GM21381 (cell line): ENCODE measurements around the gene TMEM129.

ENCODE experiments used
- ATAC-seq: cut with Tn5 transposase; IDR thresholded peaks from one replicate; pipeline ENCODE4 v1.9.1; 2021; ENCODE audit warnings: mild to moderate bottlenecking, moderate library complexity; ENCODE audit not compliant: unreplicated experiment

TMEM129 gene

DNA sequence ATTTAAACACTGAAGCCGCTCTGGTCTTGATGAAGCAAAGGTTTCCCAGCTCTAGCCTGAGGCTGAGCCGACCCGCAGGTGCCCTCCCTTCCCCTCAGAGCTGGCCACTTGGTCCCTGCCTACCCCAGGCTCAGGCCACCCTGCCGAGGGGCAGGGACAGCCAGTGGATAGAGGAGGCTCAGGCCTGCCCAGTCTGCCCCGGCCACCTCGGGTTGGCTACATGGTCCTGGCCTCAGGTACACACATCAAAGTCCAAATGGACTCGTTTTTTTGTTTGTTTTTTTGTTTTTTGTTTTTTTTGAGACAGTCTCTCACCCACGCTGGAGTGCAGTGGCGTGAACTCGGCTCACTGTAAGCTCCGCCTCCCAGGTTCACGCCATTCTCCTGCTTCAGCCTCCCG is 24.0 kb upstream of the TMEM129 start:
- no peak for ATAC-seq

DNA sequence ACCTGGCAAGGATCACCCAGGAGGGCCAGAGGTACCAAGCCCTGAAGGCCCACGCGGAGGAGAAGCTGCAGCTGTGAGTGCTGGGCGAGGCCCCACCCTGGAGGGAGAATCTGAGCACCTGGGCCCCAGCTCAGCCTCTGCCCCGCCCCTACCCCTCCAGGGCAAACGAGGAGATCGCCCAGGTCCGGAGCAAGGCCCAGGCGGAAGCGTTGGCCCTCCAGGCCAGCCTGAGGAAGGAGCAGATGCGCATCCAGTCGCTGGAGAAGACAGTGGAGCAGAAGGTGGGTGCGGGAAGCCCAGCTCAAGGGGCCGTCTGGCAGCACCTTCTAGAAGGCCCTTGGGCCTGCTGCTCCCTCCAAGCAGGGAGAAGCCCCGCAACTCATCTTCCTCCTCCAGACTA is 23.4 kb upstream of the TMEM129 start:
- no peak for ATAC-seq

DNA sequence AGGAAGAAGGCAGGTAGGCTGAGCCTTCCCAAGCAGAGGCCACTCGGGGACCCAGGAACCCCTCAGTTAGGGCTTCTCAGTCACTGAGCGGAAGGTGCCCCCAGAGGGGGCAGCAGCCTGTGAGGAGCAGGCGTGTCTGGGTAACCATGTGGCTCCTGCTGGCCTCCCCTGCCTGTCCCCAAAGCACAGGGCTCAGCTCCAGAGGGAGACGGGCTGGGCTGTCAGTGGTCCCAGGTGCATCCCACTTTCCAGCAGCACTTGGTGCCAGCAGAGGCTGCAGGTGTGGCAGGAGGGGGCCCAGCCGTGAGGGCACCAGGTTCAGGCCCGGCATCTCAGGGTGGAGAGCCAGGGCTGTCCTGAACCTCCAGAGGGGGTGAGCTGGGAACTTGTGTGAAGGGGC is 22.9 kb upstream of the TMEM129 start:
- ATAC-seq: no peak

- no peak for ATAC-seq
Observed at GRCh38 chr4:1743551-1743950, 22.4 kb upstream of the TMEM129 start.

DNA sequence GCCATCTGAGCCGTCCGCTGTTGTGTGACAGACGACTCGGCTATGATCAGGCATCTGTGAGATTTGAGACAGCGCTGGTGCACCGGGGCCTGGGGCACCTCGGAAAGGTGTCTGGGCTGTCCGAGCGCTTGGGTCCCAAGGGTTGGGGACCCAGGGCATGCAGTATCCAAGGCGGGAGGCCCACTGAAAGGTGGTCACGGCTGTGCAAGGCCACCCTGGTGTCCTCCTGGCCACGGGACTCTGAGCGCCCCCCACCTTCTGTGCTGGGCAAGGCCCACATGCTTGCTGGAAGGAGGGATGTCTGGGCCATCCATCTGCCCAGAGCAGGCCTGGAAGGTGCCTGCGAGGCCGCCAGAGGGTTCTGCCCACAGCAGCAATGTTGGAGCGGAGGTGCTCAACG is 20.1 kb upstream of the TMEM129 start:
- ATAC-seq: no peak

DNA sequence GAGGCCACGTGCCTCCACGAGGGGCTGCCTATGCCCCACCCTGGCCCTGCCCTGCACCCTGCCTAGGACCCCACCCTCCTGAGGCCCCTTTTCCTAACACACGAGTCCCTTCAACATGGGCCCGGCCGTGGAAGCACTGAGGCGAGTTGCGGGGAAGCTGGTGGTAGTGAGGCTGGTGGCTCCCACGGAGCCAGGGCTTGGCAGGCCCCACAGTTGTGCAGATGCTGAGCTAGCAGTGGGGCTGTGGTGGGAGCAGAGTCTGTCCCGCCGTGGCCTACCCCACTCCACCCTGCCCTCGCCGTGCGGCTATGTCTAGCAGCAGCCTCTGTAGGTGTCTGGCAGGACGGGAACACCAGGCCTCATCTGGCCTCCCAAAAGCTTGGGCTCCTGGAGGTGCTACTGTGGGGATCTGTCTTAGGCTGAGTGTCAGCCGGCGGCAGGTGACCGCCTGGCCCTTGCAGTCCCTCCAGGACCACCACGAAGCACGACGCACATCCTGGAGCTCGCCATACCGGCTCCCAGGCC is 19.0 kb upstream of the TMEM129 start:
- no peak for ATAC-seq

DNA sequence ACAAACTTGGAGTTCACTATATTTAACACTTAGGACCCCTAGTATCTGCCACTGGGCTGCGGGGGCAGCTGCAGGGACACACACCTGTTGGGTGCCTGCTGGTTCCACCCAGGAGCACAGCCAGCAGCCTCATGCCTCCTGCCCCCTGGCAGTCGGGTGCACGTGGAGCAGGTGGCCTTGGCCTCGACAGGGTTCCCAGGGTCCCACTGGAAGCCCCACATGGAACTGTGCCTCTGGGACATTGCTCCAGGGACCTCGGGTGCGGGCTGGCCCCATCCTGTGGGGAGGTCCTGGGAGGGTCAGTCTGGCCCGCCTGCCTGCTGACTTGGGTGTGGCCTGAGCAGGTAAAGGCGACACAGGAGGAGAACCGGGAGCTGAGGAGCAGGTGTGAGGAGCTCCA is 18.2 kb upstream of the TMEM129 start:
- no peak for ATAC-seq

- no peak for ATAC-seq
Observed at GRCh38 chr4:1738410-1738809, 17.3 kb upstream of the TMEM129 start.

- no peak for ATAC-seq
Observed at GRCh38 chr4:1737666-1738065, 16.5 kb upstream of the TMEM129 start.

GRCh38 chr4:1736812-1737211 is 15.7 kb upstream of the TMEM129 start:
- no peak for ATAC-seq

- no peak for ATAC-seq
Observed at GRCh38 chr4:1735215-1735614, 14.1 kb upstream of the TMEM129 start.

DNA sequence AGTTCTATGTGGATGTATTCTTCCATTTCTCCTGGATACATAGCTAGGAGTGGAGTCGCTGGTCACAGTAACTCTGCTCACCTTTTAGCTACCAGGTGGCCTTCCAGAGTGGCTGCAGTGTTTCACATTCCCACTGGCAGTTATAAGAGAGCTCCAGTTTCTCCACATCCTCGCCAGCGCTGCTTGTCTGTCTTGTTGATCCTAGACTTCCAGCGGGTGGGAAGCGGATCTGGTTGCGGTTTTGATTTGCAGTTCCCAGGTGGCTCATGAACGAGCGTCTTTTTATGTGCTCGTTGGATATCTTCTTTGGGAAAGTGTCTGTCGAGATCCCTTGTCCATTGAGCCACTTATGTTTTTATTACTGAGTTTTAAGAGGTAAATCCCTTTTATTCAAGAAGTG is 11.8 kb upstream of the TMEM129 start:
- no peak for ATAC-seq

DNA sequence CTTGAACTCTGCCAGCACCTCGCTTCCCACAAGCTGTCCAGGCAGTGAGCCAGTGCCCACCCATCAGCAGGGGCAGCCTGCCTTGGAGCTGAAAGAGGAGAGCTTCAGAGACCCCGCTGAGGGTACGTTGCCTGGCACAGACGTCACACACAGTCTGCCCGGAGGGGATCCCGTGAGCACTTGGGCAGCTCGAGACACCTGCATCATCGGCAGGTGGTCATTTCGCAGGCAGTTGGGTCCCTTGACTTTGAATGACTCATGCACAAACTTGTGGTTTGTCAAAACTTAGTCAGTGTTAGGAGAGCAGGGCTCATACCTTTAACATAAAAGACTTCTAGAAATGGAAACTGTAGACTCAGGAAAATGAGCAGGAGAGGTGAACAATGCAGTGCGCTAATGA is 10.1 kb upstream of the TMEM129 start:
- no peak for ATAC-seq

- ATAC-seq: no peak
Observed at GRCh38 chr4:1730532-1731135, 9.5 kb upstream of the TMEM129 start.

- no peak for ATAC-seq
Observed at GRCh38 chr4:1728061-1728980, 7.2 kb upstream of the TMEM129 start.

GRCh38 chr4:1727117-1728031 is 6.3 kb upstream of the TMEM129 start:
- no peak for ATAC-seq

DNA sequence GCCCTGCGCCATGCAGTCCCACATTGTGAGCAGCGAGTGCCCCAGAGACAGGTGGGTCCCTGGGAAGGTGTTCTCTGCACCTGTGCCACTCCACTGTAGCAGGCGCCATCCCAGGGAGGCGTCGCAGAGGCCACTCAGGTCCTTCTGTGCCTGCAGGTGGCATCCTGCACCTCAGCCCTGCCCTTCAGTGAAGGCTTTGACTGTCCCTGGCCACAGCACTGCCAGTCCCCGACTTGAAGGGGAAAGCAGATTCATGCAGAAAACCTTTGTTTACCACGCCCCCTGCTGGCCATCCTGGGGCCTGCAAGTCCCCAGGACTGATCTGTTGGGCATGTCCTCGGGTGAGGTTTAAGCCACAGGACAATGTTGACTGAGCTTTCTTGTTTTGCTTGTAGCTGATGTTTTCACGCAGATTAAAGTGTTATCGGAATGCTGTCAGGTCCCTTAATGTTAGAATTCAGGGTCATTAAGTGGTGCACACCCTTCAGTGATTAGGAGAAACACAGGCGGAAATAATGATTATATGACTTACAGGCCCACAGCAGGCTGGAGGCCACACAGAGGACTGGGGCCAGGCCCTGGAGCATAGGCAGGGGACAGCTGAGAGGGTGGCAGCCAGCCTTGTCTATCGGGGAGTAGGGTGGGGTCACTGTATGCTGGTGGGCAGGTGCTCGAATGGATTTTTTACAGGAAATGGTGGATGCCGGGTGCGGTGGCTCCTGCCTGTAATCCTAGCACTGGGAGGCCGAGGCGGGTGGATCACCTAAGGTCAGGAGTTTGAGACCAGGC is 5.2 kb upstream of the TMEM129 start:
- ATAC-seq: no peak

DNA sequence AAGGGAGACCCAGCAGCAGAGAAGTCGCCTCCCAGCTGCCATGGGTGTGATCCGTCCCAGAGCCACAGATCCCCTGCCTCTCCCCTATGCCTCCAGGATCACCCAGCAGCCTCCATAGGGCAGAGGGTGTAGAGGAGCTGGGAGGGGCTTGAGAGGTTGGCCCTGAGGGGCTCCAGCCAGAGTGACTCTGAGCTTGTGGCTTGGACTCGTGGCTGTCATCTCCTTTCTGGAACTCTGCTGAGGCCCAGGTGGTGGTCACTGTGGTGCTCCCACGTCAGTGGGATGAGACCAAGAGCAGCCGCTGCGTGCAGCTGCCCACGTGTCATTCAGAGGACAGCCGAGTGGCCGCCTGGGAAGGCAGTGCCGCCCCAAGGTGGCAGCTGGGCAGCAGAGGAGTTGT is 4.4 kb upstream of the TMEM129 start:
- ATAC-seq: no peak

DNA sequence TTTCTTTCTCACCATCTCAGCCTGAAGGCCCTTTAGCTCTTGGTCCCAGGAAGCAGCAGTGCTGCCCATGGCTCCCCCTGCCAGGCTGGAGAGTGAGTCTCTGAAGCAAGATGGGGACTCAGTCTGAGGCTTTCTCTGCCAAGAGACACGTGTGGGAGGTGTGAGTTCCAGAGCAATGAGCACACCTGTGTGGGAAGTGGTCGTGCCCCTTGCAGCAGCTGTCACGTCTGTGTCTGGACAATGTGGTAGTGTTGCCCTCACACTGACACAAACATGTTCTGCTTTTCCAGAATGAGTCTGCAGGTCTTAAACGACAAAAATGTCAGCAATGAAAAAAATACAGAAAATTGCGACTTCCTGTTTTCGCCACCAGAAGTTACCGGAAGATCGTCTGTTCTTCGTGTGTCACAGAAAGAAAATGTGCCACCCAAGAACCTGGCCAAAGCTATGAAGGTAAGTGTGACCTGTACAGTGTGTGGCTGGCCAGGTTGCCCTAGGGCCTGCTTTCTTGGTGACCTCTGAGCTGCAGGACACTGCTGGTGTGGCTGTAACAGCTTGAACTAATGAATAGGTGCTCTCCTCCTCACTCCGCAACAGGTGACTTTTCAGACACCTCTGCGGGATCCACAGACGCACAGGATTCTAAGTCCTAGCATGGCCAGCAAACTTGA is 2.1 kb upstream of the TMEM129 start:
- ATAC-seq: no peak

DNA sequence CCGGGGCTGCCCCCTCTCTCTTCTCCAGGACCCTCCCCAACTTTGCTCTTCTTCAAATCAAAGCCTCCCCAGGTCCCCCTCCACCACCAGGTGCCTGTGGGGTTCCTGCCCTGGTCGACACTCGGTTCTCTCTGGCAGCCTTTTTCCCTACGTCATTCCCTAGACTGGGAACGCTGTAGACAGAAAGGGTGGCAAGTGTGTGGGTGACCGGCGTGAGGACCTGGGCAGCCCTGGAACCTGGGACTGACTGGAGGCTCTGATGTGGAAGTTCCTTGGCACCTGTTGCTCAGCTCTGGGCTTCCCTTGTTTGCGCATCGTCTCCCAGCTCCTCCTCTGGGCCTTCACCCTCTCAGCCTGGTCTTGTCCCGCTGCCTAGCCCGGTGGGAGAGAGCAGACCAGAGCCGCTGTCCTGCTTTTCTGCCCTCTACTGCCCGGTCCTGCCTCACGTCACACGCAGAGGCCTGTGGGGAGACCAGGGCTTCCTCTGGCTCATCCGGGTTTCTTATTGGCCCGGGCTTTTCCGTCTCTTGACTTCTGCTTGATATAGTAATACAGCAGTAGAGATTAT is 1.5 kb upstream of the TMEM129 start:
- ATAC-seq: no peak
